ENCODE results near the gene DNAH1.

DNAH1 gene

DNA sequence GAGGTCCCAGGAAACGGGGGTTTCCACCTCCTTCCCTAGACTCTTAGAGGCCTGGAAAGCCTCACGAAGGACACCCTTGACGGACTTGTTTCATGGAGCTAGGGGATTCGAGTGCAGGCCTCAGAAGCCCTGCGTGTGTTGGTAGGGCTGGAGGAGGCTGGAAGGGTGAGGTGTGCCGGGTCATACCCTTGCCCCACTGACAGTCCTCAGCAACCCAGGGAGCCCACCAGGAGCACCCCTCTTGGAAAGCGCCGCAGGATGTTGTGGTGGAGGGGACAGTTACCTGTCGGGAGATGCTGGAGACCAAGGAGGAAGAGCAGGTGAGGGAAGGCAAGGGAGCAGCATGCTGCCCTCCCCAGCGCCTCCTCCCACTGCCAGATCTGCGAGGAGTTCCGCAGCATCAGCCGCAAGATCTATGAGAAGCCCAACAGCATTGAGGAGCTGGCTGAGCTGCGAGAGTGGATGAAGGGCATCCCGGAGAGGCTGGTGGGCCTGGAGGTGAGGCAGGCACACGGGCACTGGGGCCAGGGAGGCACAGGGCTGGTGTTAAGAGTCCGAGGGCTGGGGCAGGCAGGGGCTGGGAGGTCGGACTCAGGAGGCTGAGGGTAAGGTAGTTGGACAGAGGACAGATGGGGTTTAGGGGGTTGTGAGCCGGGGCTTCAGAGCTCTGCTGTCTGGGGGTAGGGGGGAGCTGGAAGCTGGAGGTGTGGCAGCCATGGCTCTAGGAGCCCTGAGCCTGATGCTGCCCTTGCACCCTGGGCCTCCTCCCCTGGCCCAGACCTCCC is 33.7 kb downstream of the DNAH1 start:
- no peak overlapping the region for H3K4me3 ChIP-seq (ENCODE audit: low read length)
- TF ChIP-seq ZNF274 (IDR thresholded peaks at IDR 0.05; ENCODE audit: low read depth, low read length) = no peak

DNA sequence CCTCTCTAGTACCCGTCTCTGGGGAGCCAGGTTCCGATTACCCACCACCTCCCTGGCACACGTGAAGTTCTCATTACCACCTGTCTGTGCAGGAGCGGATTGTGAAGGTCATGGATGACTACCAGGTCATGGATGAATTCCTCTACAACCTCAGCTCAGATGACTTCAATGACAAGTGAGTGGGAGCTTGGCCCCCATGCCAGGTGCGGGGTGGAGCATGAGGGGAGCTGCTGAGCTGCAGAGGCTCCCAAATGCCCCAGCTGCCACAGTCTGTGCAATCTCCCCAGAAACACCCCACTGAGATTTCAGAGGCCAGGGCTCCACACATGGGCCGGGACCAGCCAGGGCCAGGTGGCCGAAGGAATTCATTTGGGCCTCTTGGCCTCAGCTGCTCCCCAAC is 34.3 kb downstream of the DNAH1 start:
- no peak for TF ChIP-seq ZNF274 (IDR thresholded peaks at IDR 0.05; ENCODE audit: low read depth, low read length)
- no peak overlapping the region for H3K4me3 ChIP-seq (ENCODE audit: low read length)

DNA sequence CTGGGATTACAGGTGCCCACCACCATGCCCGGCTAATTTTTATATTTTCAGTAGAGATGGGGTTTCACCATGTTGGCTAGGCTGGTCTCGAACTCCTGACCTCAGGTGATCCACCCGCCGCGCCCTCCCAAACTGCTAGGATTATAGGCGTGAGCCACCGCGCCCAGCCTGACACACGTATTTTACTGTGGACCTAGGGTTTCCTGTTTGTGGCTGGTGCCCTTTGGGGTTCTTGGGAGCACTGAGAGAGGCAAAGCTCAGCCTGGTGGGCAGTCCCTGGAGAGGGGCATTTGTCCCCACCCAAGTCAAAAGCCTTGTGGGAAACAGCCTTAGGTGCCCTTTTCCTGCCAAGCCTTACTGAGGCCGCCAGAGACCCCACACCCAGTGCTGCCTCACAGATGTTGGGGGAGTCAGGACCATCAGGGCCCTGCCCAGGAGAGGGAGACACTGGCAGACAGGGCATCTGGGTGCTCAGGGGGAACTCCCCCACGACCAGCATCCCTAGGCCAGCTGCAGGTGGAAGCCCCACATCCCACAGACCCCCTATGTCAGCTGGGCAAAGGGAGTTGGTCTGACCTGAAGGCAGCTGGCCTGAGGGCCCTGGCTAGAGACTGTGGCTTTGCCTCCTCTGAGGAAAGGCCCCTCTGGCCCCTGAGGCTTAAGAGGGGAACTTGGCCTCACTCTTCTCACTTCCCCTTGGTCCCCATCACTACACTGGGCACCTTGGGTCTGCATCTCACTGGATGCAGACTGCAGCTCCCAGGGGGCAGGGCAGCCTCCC is 35.1 kb downstream of the DNAH1 start:
- H3K4me3 ChIP-seq (ENCODE audit: low read length) = no peak overlapping the region
- no peak for TF ChIP-seq ZNF274 (IDR thresholded peaks at IDR 0.05; ENCODE audit: low read depth, low read length)

GRCh38 chr3:52351762-52352368 is 35.7 kb downstream of the DNAH1 start:
- H3K4me3 ChIP-seq (ENCODE audit: low read length) = no peak overlapping the region
- no peak for TF ChIP-seq ZNF274 (IDR thresholded peaks at IDR 0.05; ENCODE audit: low read depth, low read length)

- H3K4me3 ChIP-seq (ENCODE audit: low read length) = no peak overlapping the region
- no peak for TF ChIP-seq ZNF274 (IDR thresholded peaks at IDR 0.05; ENCODE audit: low read depth, low read length)
These were observed 36.4 kb downstream of the DNAH1 start for GRCh38 chr3:52352566-52352965.

- H3K4me3 ChIP-seq (ENCODE audit: low read length) = no peak overlapping the region
- no peak for TF ChIP-seq ZNF274 (IDR thresholded peaks at IDR 0.05; ENCODE audit: low read depth, low read length)
These were observed 37.3 kb downstream of the DNAH1 start for GRCh38 chr3:52353291-52353855.

- H3K4me3 ChIP-seq (ENCODE audit: low read length) = no peak overlapping the region
- TF ChIP-seq ZNF274 (IDR thresholded peaks at IDR 0.05; ENCODE audit: low read depth, low read length) = no peak
These were observed 38.6 kb downstream of the DNAH1 start for GRCh38 chr3:52354676-52355075.

GRCh38 chr3:52355526-52355925 is 39.4 kb downstream of the DNAH1 start:
- no peak overlapping the region for H3K4me3 ChIP-seq (ENCODE audit: low read length)
- TF ChIP-seq ZNF274 (IDR thresholded peaks at IDR 0.05; ENCODE audit: low read depth, low read length) = no peak

GRCh38 chr3:52356126-52356525 is 40.0 kb downstream of the DNAH1 start:
- no peak for TF ChIP-seq ZNF274 (IDR thresholded peaks at IDR 0.05; ENCODE audit: low read depth, low read length)
- H3K4me3 ChIP-seq (ENCODE audit: low read length) = no peak overlapping the region

DNA sequence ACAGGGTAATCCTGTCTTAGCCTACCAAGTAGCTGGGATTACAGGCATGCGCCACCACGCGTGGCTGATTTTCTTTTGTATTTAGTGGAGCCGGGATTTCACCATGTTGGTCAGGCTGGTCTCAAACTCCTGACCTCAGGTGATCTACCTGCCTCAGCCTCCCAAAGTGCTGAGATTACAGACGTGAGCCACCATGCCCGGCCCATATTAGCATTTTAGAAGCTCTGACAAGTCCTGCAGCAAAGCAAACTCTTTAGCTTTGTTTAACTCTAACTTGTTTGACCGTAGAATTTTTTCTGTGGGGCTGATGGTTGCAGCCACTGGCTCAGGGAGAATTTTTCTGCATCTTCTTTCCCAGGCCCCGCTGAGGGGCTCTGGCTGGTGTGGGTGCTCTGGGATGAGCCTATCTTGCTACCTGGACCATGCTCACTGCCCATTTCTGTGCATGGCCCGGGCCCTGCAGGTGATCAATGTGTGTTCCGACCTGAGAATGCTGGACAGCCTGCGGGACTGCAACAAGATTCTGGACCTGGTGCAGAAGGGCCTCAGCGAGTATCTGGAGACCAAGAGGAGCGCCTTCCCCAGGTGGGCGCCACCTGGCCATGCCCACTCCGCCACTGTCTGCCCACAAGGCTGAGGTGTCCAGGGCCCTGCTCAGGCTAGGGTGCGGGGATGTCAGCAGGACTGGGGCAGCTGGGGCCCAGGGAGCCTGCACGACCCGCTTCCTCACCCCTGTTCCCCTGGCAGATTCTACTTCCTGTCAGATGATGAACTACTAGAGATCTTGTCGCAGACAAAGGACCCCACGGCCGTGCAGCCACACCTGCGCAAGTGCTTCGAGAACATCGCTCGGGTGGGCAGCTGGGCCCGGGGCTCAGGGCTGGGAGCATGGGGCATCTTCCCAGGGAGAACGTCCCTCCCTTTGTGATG is 41.3 kb downstream of the DNAH1 start:
- no peak overlapping the region for H3K4me3 ChIP-seq (ENCODE audit: low read length)
- TF ChIP-seq ZNF274 (IDR thresholded peaks at IDR 0.05; ENCODE audit: low read depth, low read length) = no peak

GRCh38 chr3:52358362-52358940 is 42.3 kb downstream of the DNAH1 start:
- TF ChIP-seq ZNF274 (IDR thresholded peaks at IDR 0.05; ENCODE audit: low read depth, low read length) = no peak
- no peak overlapping the region for H3K4me3 ChIP-seq (ENCODE audit: low read length)

GRCh38 chr3:52359116-52359855 is 43.2 kb downstream of the DNAH1 start:
- no peak overlapping the region for H3K4me3 ChIP-seq (ENCODE audit: low read length)
- TF ChIP-seq ZNF274 (IDR thresholded peaks at IDR 0.05; ENCODE audit: low read depth, low read length) = no peak

All from GM08714 (cell line).